Left renal cortex interstitium (tissue), 4 donors: ENCODE results near the gene CALCOCO1. TPM values are rescaled to one million over a fixed set of nuclear protein-coding genes. Genes with fewer than 3 reads are reported as not detected.

Experiments
- DNase-seq, 4 donors: peaks; one replicate each; pipeline ENCODE4 v3.0.0-alpha.2; 2013; ENCODE audit warnings: low read depth in 4 of 4, low spot score in 2 of 4, missing footprints in 1 of 4
- polyA plus RNA-seq, 4 donors: library from polyadenylated mRNA; unstranded; fragments of 120-200 nt; gene quantifications; one replicate each; pipeline ENCODE4 v1.2.1, GENCODE V29; 2013; ENCODE audit not compliant: insufficient read length in 4 of 4

CALCOCO1 gene
- polyA plus RNA-seq, 4 donors: 111 to 148 (median 133) TPM

GRCh38 chr12:53667080-53667479 is 60.2 kb downstream of the CALCOCO1 start:
- no peak for DNase-seq

GRCh38 chr12:53664936-53665335 is 62.3 kb downstream of the CALCOCO1 start:
- no peak for DNase-seq

- no peak for DNase-seq
These were observed 63.1 kb downstream of the CALCOCO1 start for GRCh38 chr12:53664191-53664590.

GRCh38 chr12:53660041-53660440 is 67.2 kb downstream of the CALCOCO1 start:
- no peak for DNase-seq

GRCh38 chr12:53659571-53659981 is 67.7 kb downstream of the CALCOCO1 start:
- DNase-seq: no peak

- DNase-seq: no peak
These were observed 68.2 kb downstream of the CALCOCO1 start for GRCh38 chr12:53659011-53659551.

Other genes starting within 250 kb of the CALCOCO1 start
- gene MAP3K12, start 228.0 kb downstream of the CALCOCO1 start, polyA plus RNA-seq: 10 to 100 TPM; 17.6 to 37.8 (median 28.6) TPM
- 10 to 100 TPM; 40.6 to 60.3 (median 53.4) TPM for gene TARBP2, start 226.2 kb downstream of the CALCOCO1 start, polyA plus RNA-seq
- 1 to 10 TPM in 1 of 4 donors, under 1 TPM in 1, not detected in 2; 0.73 to 1.3 TPM for gene NPFF, start 220.0 kb downstream of the CALCOCO1 start, polyA plus RNA-seq
- 10 to 100 TPM; 35.6 to 47.6 (median 44.7) TPM for gene ATF7, start 101.1 kb downstream of the CALCOCO1 start, polyA plus RNA-seq
- gene ATP5MC2, start 51.4 kb downstream of the CALCOCO1 start, polyA plus RNA-seq: 100 to 1,000 TPM; 557 to 624 (median 590) TPM
- gene CISTR, start 24.5 kb upstream of the CALCOCO1 start, polyA plus RNA-seq: under 1 TPM in 3 of 4 donors, not detected in 1; 0.24 to 0.44 (median 0.32) TPM
- not detected for gene HOXC13, start 211.4 kb upstream of the CALCOCO1 start, polyA plus RNA-seq
- gene HOXC12, start 227.5 kb upstream of the CALCOCO1 start, polyA plus RNA-seq: not detected
- 1 to 10 TPM in 3 of 4 donors, under 1 TPM in 1; 0.96 to 3.6 (median 2.3) TPM for gene HOXC11, start 245.7 kb upstream of the CALCOCO1 start, polyA plus RNA-seq
- 1 to 10 TPM in 3 of 4 donors, under 1 TPM in 1; 0.96 to 2.3 (median 1.8) TPM for gene HOTAIR, start 247.5 kb upstream of the CALCOCO1 start, polyA plus RNA-seq